GM12878 (cell line): ENCODE measurements around the gene MCM9. TPM values are rescaled to one million over a fixed set of nuclear protein-coding genes. Genes with fewer than 3 reads are reported as not detected.

Source experiments
- ATAC-seq: fragments of 200-7000 bp; cut with Tn5 transposase; 3 replicates; pipeline ENCODE4 v1.9.1; 2020; ENCODE audit warnings: mild to moderate bottlenecking, moderate library complexity
- BruUV-seq: library from RNA; stranded (reverse); fragments of 400-500 nt; replicated peaks from 2 replicates; lab custom pipeline; 2021; lab: Mats Ljungman, UMichigan
- CTCF ChIA-PET: fragments of 300-600 bp; sonication (Branson Sonifier 250); formaldehyde crosslinking; extraction: SDS; loops from one replicate; lab custom pipeline; 2021; ENCODE audit warnings: inconsistent platforms; lab: Yijun Ruan, JAX
- POLR2A ChIA-PET: fragments of 350-600 bp; formaldehyde crosslinking; extraction: SDS; loops from one replicate; lab custom pipeline; 2021; ENCODE audit warnings: inconsistent platforms; lab: Charles Lee
- RAD21 ChIA-PET: fragments of 300-600 bp; sonication (Branson Sonifier 250); formaldehyde crosslinking; loops from one replicate; lab custom pipeline; 2023; ENCODE audit warnings: antibody characterized with exemption; ENCODE audit not compliant: unreplicated experiment; lab: Charles Lee
- SMC1A ChIA-PET: fragments of 300-600 bp; sonication (Branson Sonifier 250); formaldehyde crosslinking; loops from one replicate; lab custom pipeline; 2023; ENCODE audit not compliant: unreplicated experiment, uncharacterized antibody; lab: Charles Lee
- DNase-seq: peaks from one replicate; pipeline ENCODE4 v3.0.0-alpha.2; 2011; ENCODE audit warnings: low read depth, low spot score
- FAIRE-seq: peaks from 3 replicates; lab custom pipeline; 2011; peaks lifted over from hg19 to GRCh38; lab: Jason Lieb, UNC
- H2AFZ ChIP-seq: 2 replicates; pipeline ENCODE4 v1.6.0; 2011; ENCODE audit warnings: low read depth, low read length, control low read depth; ENCODE audit not compliant: control insufficient read depth
- H3K27ac ChIP-seq: 2 replicates; pipeline ENCODE4 v1.5.1; 2011; ENCODE audit warnings: control low read depth; ENCODE audit not compliant: control insufficient read depth, insufficient read depth
- H3K27me3 ChIP-seq, 2 experiments: replicated peaks in 1 of 2; 2 replicates each; pipeline versions ENCODE4 v1.6.0 to v1.6.1; 2011; ENCODE audit warnings: low read length in 1 of 2; ENCODE audit not compliant: control insufficient read depth in 2 of 2, insufficient read depth in 2 of 2
- H3K36me3 ChIP-seq, 2 experiments: 2 replicates each; pipeline ENCODE4 v1.5.1; 2011; ENCODE audit warnings: low read length in 1 of 2; ENCODE audit not compliant: control insufficient read depth in 2 of 2, insufficient read depth in 2 of 2
- H3K4me1 ChIP-seq: 2 replicates; pipeline ENCODE4 v1.6.1; 2011; ENCODE audit warnings: mild to moderate bottlenecking, low read length, moderate library complexity, mixed read lengths; ENCODE audit not compliant: control insufficient read depth, insufficient read depth
- H3K4me2 ChIP-seq: 2 replicates; pipeline ENCODE4 v1.6.0; 2011; ENCODE audit warnings: control low read depth; ENCODE audit not compliant: control insufficient read depth, insufficient read depth
- H3K4me3 ChIP-seq: fragments of 200-600 bp; sonication (generic); 2 replicates; pipeline ENCODE4 v1.5.1; 2016
- H3K79me2 ChIP-seq: 2 replicates; pipeline ENCODE4 v1.6.0; 2011; ENCODE audit warnings: low read length; ENCODE audit not compliant: control insufficient read depth, insufficient read depth
- H3K9ac ChIP-seq: 2 replicates; pipeline ENCODE4 v1.8.0; 2011; ENCODE audit warnings: low read length, control low read depth, mixed read lengths; ENCODE audit not compliant: control insufficient read depth, insufficient read depth
- H3K9me3 ChIP-seq: replicated peaks from 3 replicates; pipeline ENCODE4 v1.5.1; 2011; ENCODE audit warnings: mild to moderate bottlenecking, low read length; ENCODE audit not compliant: control insufficient read depth, insufficient read depth
- H4K20me1 ChIP-seq: 2 replicates; pipeline ENCODE4 v1.6.0; 2011; ENCODE audit not compliant: control insufficient read depth, insufficient read depth
- CTCF ChIP-seq, 3 experiments: IDR thresholded peaks in 2 of 3; conservative IDR thresholded peaks in 1 of 3; 2 replicates each; pipeline ENCODE4 v1.5.1; 2011; ENCODE audit warnings: low read depth in 3 of 3, low read length in 3 of 3, mild to moderate bottlenecking in 3 of 3, control low read depth in 2 of 3, moderate library complexity in 2 of 3, inconsistent platforms in 1 of 3, mixed read lengths in 1 of 3; ENCODE audit not compliant: control insufficient read depth in 2 of 3, insufficient read depth in 1 of 3; ENCODE audit errors: extremely low read depth in 1 of 3
- MTA2 ChIP-seq: fragments of 450-650 bp; IDR thresholded peaks from 2 replicates; pipeline ENCODE4 v1.6.1; 2016; ENCODE audit warnings: low read depth, mild to moderate bottlenecking, moderate library complexity
- RAD21 ChIP-seq: IDR thresholded peaks from 2 replicates; pipeline ENCODE4 v1.6.1; 2011; ENCODE audit warnings: mild to moderate bottlenecking, low read depth, low read length, moderate library complexity; ENCODE audit not compliant: insufficient read depth
- SMC3 ChIP-seq: IDR thresholded peaks from 2 replicates; pipeline ENCODE4 v1.6.1; 2011; ENCODE audit warnings: low read length, improper control_type of control experiment, borderline replicate concordance
- SP1 ChIP-seq: IDR thresholded peaks from one replicate; pipeline ENCODE4 v1.6.1; 2011; ENCODE audit warnings: low read depth, low read length
- YY1 ChIP-seq: IDR thresholded peaks from 2 replicates; pipeline ENCODE4 v1.6.1; 2011; ENCODE audit warnings: low read depth, mild to moderate bottlenecking, low read length
- ZNF24 ChIP-seq: fragments of 450-650 bp; IDR thresholded peaks from 2 replicates; pipeline ENCODE4 v1.6.1; 2017; ENCODE audit warnings: antibody characterized with exemption, mild to moderate bottlenecking
- WGBS: methylation state at CpG from one replicate; pipeline ENCODE4 v1.1.6; 2016; ENCODE audit warnings: low lambda C conversion rate; ENCODE audit not compliant: insufficient replicate concordance, insufficient coverage; ENCODE audit errors: missing lambda C conversion rate; 5-methylcytosine and 5-hydroxymethylcytosine counted together
- in situ Hi-C: fragments of 300-500 bp; cut with MboI; formaldehyde crosslinking; loops from 9 replicates; pipeline ENCODE4 v1.14.3; 2018; ENCODE audit warnings: mixed read lengths
- intact Hi-C: fragments of 100-400 bp; cut with micrococcal nuclease; formaldehyde crosslinking; loops from one replicate; pipeline ENCODE4 v1.14.2; 2022; ENCODE audit not compliant: unreplicated experiment
- polyA plus RNA-seq, 11 experiments: library from polyadenylated mRNA; depleted of rRNA in 4 of 11; unstranded in 6 of 11; stranded (reverse) in 5 of 11; fragments of >200 nt; fragmentation: Nextera tagmentation in 4 of 11; fragmentation: Illumina TruSeq in 1 of 11; extraction: Ambion mirVana in 4 of 11; extraction: Trizol in 1 of 11; gene quantifications; 1 replicate in 1 of 11; 2 replicates in 10 of 11; pipeline versions ENCODE4 v1.2.1 to v1.2.3, GENCODE V29; 2011 to 2016; ENCODE audit warnings: inconsistent platforms in 2 of 11, missing spikeins in 2 of 11, low read depth in 1 of 11
- total RNA-seq, 4 experiments: library from RNA; depleted of rRNA in 3 of 4; stranded (reverse); fragments of >200 nt in 3 of 4; fragmentation: Illumina TruSeq in 1 of 4; extraction: Trizol in 1 of 4; gene quantifications; 2 replicates each; pipeline versions ENCODE4 v1.2.1 to v1.2.3, GENCODE V29; 2013 to 2021

MCM9 gene
- total and polyA plus RNA-seq, 10 of the 15 experiments (the other 5 are each of a cell fraction or from before 2014, with no cell fraction given) = 3.4 to 18.5 (median 9.7) TPM

GRCh38 chr6:118776607-118777549 is 158.1 kb downstream of the MCM9 start:
- ATAC-seq = peak; percentile 95
- no peaks in the 10 kb centered on the region for H3K9me3 ChIP-seq
- SMC1A ChIA-PET = interaction anchor here (0.7 to 5.0 kb wide), 3 partner anchors 7 to 212 kb away, joined by 3 to 29 read pairs (median 5); no protein-coding TSS in a partner anchor
- POLR2A ChIA-PET = no interaction called here
- no TSS peak for BruUV-seq
- CTCF ChIA-PET = interaction anchor here (0.6 to 3.9 kb wide), 9 partner anchors 65 to 936 kb away, joined by 3 to 38 read pairs (median 3); no protein-coding TSS in a partner anchor
- H2AFZ ChIP-seq = no peak overlapping the region
- TF ChIP-seq MTA2 (no peak), ZNF24 (no peak), CTCF (IDR thresholded peaks at IDR 0.05 in 2 of 3, conservative IDR thresholded peaks at IDR 0.05 in 1 of 3; ENCODE audit: control insufficient read depth in 2 of 3, extremely low read depth in 1 of 3, insufficient read depth in 1 of 3, low read depth in 3 of 3, low read length in 3 of 3) (peak; percentile 70 to 74 (median 71)), SMC3 (peak; percentile 90), SP1 (no peak), RAD21 (peak; percentile 77), YY1 (no peak)
- RAD21 ChIA-PET = interaction anchor here (1.0 to 2.0 kb wide), 2 partner anchors 120 to 211 kb away, joined by 3 to 17 read pairs; no protein-coding TSS in a partner anchor
- peaks cover 3% of the 10 kb centered on the region; the same call in 1 of the 2 replicates for H3K4me1 ChIP-seq
- H3K36me3 ChIP-seq = no peaks in the 10 kb centered on the region
- peaks cover 0 to 2% of the 10 kb centered on the region in 2 experiments; a peak in 1 of 4 replicates for H3K27me3 ChIP-seq
- no peak overlapping the region for H3K4me2 ChIP-seq
- H4K20me1 ChIP-seq = no peaks in the 10 kb centered on the region
- in situ Hi-C loops (loop anchor here (10.0 to 25.0 kb wide), 2 partner anchors 202 to 790 kb away; no protein-coding TSS in a partner anchor), intact Hi-C loops (loop anchor here (1.0 to 5.0 kb wide), 7 partner anchors 70 to 935 kb away; partner anchors contain the start of gene CEP85L)
- WGBS = 60% methylated on average over 5 of the region's 5 CpGs
- no peak overlapping the region for H3K4me3 ChIP-seq
- H3K9ac ChIP-seq = no peak overlapping the region
- DNase-seq = peak; percentile 20
- no peaks in the 10 kb centered on the region for H3K79me2 ChIP-seq
- FAIRE-seq = peak; percentile 73
- H3K27ac ChIP-seq = no peak overlapping the region
